ENCODE data around the gene ST8SIA3.

The ST8SIA3 gene, protein sequence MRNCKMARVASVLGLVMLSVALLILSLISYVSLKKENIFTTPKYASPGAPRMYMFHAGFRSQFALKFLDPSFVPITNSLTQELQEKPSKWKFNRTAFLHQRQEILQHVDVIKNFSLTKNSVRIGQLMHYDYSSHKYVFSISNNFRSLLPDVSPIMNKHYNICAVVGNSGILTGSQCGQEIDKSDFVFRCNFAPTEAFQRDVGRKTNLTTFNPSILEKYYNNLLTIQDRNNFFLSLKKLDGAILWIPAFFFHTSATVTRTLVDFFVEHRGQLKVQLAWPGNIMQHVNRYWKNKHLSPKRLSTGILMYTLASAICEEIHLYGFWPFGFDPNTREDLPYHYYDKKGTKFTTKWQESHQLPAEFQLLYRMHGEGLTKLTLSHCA

DNA sequence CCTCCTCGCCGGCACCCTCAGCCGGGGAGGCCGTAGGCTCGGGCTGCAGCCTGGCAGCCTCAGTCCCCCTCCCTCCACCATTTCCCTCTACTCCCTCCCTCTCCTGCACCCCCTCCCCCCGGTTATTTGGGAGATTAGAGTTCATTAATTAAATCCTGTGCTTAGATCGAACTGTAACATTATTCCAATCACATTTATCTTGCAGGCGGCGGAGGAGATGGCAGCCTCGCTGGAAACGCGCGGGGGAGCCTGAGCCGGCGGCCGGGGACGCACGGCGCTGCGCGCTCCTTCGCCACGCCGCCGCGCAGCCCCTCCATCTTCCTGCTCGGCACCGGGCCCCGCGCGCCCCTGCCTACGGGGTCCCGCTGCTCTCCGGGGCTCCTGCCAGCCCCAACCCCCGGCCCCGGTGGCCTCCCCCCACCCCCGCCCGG is at the start of gene ST8SIA3:
ST8SIA3 (plus strand) TSS at position 287 of the 431 bp plus-strand sequence. CDS start 290 bp downstream, outside the sequence.
- DNase-seq = no peak

- DNase-seq = no peak
Observed at GRCh38 chr18:57311472-57311871, 40.9 kb upstream of the ST8SIA3 start.

GRCh38 chr18:57312346-57313144 is 39.8 kb upstream of the ST8SIA3 start:
- DNase-seq = no peak

DNA sequence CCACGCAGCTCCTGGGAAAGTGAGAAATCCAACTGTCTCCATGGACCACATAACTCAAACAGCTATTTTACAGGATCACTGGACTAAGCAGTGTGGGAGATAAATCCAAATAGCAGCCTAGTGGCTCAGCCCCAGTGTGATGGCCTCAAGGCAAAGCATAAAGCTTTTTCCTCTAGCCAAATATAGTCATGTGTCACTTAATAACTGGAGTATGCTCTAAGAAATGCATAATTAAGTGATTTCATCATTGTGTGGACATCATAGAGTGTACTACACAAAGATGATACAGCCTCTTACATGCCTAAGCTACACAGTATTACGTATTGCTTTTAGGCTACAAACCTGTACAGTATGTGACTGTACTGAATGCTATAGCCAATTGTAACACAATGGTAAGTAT is 31.8 kb upstream of the ST8SIA3 start:
- no peak for DNase-seq

DNA sequence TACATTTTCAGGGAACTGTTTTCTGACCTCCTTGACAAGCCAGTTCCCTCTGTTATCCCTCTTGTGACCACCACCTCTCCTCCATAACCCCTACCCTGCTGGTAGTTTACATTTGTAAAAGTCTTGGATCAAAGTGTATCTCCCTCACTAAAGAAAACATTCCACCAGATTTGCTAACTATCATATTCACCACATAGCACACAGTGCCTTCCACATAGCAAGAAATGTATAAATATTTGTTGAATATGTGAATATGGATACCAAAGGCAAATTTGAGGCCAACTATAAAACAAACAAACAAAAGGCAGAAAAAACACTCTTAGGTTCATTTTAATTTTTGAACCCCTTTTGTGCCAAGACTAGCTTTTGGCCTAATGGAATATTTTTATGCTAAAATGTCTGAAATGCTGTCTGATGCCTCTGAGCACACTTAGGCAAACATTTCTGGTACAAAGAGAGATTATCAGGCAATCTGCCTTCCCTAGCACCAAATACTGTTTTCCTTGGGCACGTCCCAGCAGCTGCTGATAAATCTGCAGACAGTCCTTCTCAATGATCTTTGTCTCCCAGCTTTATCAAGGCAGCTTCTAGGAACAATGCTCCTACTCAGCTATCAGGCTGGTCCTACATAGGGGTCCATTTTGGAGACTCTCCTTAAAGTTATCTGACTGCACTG is 26.7 kb upstream of the ST8SIA3 start:
- no peak for DNase-seq

- no peak for DNase-seq
Observed at GRCh38 chr18:57326718-57327323, 25.5 kb upstream of the ST8SIA3 start.

GRCh38 chr18:57328665-57329064 is 23.7 kb upstream of the ST8SIA3 start:
- DNase-seq = no peak

- DNase-seq = no peak
Observed at GRCh38 chr18:57329856-57330255, 22.5 kb upstream of the ST8SIA3 start.

DNA sequence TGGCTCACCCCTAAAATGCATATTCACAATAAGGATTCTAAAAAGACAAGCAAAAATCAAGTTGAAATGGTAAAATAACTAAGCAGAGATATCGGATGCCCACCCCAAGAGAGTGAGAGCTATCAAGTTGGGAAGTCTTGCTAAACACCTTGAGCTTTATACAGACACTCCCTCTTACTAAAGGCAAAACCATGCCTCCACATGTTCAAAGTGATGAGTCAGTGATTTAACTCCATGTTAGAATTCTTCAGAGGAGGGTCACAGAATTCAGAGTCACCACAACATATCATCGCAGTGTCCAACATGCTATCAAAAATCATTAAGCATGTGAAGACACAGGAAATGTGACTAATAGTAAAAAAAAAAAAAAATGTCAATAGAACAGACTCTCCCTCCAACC is 20.6 kb upstream of the ST8SIA3 start:
- no peak for DNase-seq

DNA sequence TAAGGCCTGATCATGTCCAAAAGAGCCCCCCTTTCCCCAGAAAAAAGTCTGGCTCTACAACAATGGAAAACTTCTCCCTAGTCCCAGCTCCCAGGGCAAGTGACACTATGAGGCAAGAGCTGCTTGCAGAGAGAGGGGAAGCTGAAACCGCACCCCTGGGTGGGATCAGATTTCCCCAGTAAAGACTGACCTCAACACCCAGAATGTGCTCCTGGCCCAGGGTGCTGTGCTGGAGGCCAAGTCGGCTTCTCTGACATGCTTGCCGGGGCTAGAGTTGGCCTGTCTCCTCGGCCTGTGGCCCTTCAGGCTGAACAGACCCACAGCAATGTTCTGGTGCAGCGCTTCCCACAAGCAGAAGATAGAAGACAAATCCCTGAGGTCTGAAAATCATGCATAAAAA is 18.4 kb upstream of the ST8SIA3 start:
- DNase-seq = no peak

DNA sequence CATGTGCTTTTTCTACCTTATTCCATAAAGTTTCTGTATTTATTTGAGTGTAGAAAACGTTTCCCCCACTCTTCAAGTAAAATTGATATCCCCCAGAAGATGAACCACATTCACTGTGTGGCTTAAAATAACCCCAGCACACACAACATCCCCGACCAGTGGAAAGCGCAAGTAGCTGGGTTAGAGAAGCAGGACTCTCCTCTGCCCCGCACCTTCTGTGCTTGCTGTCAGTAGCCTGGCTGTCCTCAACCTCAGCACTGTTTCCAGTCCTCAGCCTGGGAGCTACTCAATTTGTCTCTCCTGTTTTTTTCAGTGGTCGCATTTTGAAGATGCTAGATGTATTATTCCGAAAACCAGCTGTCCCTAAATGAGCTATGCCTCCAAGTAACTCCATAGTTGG is 18.0 kb upstream of the ST8SIA3 start:
- no peak for DNase-seq

DNA sequence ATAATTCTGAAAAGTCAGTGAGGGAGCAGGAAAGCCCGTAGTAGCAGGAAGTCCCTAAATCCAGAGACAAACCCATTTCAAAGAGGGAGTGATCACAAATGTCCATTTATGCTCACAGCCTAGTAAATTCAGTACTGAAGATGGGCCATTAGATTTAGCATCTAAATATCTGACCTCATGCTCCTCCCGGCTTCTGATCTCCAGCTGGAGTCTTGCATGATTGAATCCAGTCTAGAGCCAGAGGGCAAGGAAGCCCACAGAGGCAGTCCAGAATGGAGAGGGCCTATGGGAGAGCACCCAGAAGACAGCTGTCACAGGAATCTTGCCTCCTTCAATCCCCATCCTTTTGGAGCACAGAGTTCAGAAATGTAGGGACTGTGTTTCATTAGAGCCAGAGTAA is 16.0 kb upstream of the ST8SIA3 start:
- no peak for DNase-seq

DNA sequence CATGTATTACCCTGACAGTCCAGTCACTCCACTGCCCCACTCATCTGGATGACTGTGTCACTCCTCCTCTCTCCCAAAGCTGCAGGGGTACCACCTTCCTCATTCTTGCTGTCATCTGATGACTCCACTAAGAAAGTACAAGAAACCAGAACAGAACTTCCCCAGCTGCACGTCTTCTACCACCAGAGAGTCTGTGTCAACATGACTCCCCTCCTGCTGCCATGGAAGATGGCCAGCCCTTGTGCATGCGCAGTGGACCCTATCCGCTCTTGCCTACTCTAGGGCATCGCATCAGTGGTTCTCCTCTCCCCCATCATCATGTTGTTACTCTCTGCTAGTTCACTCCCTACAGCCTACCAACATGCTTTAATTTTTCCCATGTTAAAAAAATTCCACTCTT is 14.5 kb upstream of the ST8SIA3 start:
- no peak for DNase-seq

DNA sequence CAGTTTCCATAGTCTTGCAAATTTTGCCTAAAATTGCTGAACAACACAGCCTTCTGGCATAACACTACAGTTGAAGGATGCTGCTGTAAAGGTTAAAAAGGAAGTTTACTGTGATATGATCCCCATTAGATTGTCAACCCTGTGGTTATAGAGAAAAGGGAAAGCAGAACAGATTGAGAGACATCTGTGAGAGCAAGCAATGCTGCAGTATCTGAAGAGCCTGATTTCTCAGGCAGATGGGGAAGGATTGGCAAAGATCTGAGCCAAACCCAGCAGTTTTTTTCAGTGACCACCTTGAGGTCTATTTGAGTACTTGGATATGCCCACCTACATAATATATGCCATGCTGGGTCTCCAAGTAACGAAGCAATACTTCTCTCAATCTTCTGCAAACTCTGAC is 8.5 kb upstream of the ST8SIA3 start:
- DNase-seq = no peak

DNA sequence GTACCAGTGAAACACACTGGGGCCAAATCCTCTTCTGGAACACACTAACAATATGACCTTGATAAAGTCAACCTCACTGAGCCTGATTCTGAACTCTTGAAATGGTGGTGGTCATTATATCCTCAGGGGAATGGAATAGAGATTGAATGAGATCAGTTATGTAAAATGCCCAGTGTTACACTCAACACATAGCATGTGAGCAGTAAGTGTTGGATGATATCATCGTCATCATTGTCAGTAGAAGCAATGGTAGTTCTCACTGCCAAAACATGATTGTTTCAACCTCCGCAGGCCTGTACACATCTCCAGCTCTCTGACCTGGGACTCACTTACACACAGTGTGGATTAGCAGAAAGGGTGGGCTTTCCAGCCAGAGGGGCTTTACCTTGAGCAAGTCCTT is 5.5 kb upstream of the ST8SIA3 start:
- DNase-seq = no peak

DNA sequence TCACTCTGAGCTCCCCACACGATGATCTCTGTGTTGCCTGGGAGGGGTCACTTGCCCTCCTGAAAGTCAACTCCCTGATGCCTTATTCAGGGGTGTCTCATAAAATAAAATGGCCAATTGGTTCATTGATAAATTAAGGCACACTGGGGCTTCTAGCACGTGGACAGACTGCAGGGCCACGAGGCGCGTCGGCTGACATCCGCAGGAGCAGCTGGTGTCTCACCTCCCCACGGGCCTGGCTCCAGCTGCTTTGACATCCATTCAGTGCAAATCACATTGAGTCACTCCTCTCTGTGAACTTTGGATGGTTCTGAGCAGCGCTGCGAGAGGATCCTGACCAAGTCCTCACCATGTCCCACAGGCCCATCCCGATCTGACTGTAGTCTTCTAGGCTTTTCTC is 4.6 kb upstream of the ST8SIA3 start:
- DNase-seq = no peak

- no peak for DNase-seq
Observed at GRCh38 chr18:57352761-57353136, 392 bp downstream of the ST8SIA3 start.

- DNase-seq = no peak
Observed at GRCh38 chr18:57353137-57353939, 981 bp downstream of the ST8SIA3 start.

- DNase-seq = no peak
Observed at GRCh38 chr18:57353940-57354461, 1.6 kb downstream of the ST8SIA3 start.

GRCh38 chr18:57359433-57359832 is 7.1 kb downstream of the ST8SIA3 start:
- DNase-seq = no peak

DNA sequence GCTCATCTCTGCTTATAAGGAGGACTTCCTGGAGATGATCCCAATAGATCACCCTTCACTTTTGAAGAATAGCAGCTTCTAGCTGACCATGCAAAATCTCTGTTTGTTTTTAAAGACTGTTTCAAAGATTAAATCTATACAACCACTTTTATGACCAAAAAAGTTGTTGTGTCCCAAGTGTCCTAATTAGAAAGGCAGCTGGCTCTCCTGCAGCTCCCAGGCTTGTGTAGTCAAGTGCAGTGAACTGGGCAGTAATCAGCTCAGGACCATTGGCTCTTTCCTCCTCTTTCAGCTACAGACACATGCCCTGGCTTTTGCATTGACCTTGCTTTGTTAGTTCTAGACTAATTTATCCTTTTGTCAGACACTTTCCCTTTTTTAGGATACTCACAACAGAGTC is 10.4 kb downstream of the ST8SIA3 start:
- DNase-seq = no peak

DNA sequence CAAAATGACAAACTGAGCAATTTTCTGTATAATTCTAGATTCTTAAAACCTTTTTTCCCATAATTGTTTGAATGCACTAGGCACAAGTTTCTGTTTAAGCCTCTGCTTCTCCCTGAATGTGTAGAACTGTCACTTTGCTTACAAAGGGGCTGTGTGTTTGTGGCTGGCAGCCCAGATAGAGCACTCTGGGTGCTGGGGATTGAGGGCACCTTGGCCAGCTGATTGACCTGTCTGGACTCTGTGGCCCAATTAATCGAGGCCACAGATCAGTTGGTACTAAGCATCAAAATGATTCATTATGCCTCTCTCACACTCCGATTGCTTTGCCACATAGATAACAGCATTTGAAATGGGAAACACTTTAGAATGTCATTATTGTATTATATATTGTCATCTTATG is 12.1 kb downstream of the ST8SIA3 start:
- no peak for DNase-seq
